K562 (cell line): ENCODE results near the gene ZAP70. TPM values are rescaled to one million over a fixed set of nuclear protein-coding genes. Genes with fewer than 3 reads are reported as not detected.
A peak's percentile ranks its signal among the peaks of the same experiment; 100 is the strongest.

Experiments
- ATAC-seq: fragments of 200-7000 bp; cut with Tn5 transposase; 3 replicates; pipeline ENCODE4 v1.9.1; 2020; ENCODE audit warnings: moderate library complexity
- BruUV-seq: library from RNA; stranded (reverse); fragments of 400-500 nt; replicated peaks from 2 replicates; lab custom pipeline; 2021; lab: Mats Ljungman, UMichigan
- CTCF ChIA-PET: fragments of 300-600 bp; formaldehyde crosslinking; extraction: SDS; loops from one replicate; lab custom pipeline; 2021; ENCODE audit warnings: low intra/inter-chr PET ratio; lab: Yijun Ruan, JAX
- POLR2A ChIA-PET: fragments of 300-600, 350-650 bp; sonication (Branson Sonifier 250); formaldehyde crosslinking; extraction: SDS; loops from one replicate; lab custom pipeline; 2021; ENCODE audit warnings: antibody characterized with exemption, inconsistent platforms; lab: Yijun Ruan, JAX
- DNase-seq, 4 experiments: peaks; one replicate each; pipeline versions ENCODE4 v3.0.0 to v3.0.0-alpha.2; 2011 to 2018; ENCODE audit warnings: low spot score in 3 of 4, mixed read lengths in 3 of 4; ENCODE audit errors: extremely low read depth in 1 of 4
- FAIRE-seq: peaks from 2 replicates; lab custom pipeline; 2011; peaks lifted over from hg19 to GRCh38; lab: Jason Lieb, UNC
- H2AFZ ChIP-seq: 2 replicates; pipeline ENCODE4 v1.6.0; 2011; ENCODE audit warnings: low read depth, low read length, control low read depth, inconsistent platforms
- H3K27ac ChIP-seq: fragments of 200-600 bp; 3 replicates; pipeline ENCODE4 v1.8.0; 2011; ENCODE audit warnings: low read depth, mild to moderate bottlenecking, control low read depth, inconsistent platforms, low read length, moderate library complexity, mixed read lengths; ENCODE audit errors: extremely low read depth
- H3K27me3 ChIP-seq, 2 experiments: fragments of 300-600 bp in 1 of 2; 2 replicates in 1 of 2; 3 replicates in 1 of 2; pipeline versions ENCODE4 v1.6.0 to v1.8.0; 2011; ENCODE audit warnings: inconsistent platforms in 2 of 2, low read length in 2 of 2, mild to moderate bottlenecking in 1 of 2, mixed read lengths in 1 of 2, moderate library complexity in 1 of 2; ENCODE audit not compliant: control insufficient read depth in 2 of 2, insufficient read depth in 2 of 2
- H3K36me3 ChIP-seq: fragments of 300-600 bp; 3 replicates; pipeline ENCODE4 v1.8.0; 2011; ENCODE audit warnings: mild to moderate bottlenecking, low read length, inconsistent platforms; ENCODE audit not compliant: control insufficient read depth, insufficient read depth
- H3K4me1 ChIP-seq, 2 experiments: fragments of 200-600 bp in 1 of 2; replicated peaks in 1 of 2; 2 replicates in 1 of 2; 3 replicates in 1 of 2; pipeline versions ENCODE4 v1.5.1 to v1.8.0; 2011; ENCODE audit warnings: inconsistent platforms in 2 of 2, low read length in 2 of 2, mild to moderate bottlenecking in 1 of 2, mixed read lengths in 1 of 2, moderate library complexity in 1 of 2; ENCODE audit not compliant: control insufficient read depth in 2 of 2, insufficient read depth in 2 of 2
- H3K4me2 ChIP-seq: 2 replicates; pipeline ENCODE4 v1.6.1; 2011; ENCODE audit warnings: low read length, control low read depth, inconsistent platforms, mixed read lengths; ENCODE audit not compliant: insufficient read depth
- H3K4me3 ChIP-seq: fragments of 200-600 bp; sonication (generic), shearing (Covaris generic); 2 replicates; pipeline ENCODE4 v1.5.1; 2016; ENCODE audit warnings: control low read depth, inconsistent platforms
- H3K79me2 ChIP-seq: fragments of 200-600 bp; 3 replicates; pipeline ENCODE4 v1.8.0; 2011; ENCODE audit warnings: low read length, inconsistent platforms; ENCODE audit not compliant: control insufficient read depth, insufficient read depth
- H3K9ac ChIP-seq, 2 experiments: 2 replicates each; pipeline versions ENCODE4 v1.6.0 to v1.6.1; 2011; ENCODE audit warnings: low read depth in 2 of 2, low read length in 2 of 2, control low read depth in 1 of 2, inconsistent platforms in 1 of 2, mild to moderate bottlenecking in 1 of 2, mixed read lengths in 1 of 2; ENCODE audit not compliant: insufficient read depth in 1 of 2
- H3K9me1 ChIP-seq: one replicate; pipeline ENCODE4 v1.6.0; 2011; ENCODE audit warnings: inconsistent platforms, mild to moderate bottlenecking, low read length, moderate library complexity; ENCODE audit not compliant: control insufficient read depth, insufficient read depth
- H3K9me3 ChIP-seq: replicated peaks from 2 replicates; pipeline ENCODE4 v1.5.1; 2011; ENCODE audit warnings: low read depth, low read length, inconsistent platforms; ENCODE audit not compliant: control insufficient read depth, insufficient read depth
- H4K20me1 ChIP-seq: replicated peaks from 2 replicates; pipeline ENCODE4 v1.6.1; 2011; ENCODE audit warnings: low read length, inconsistent platforms, mixed read lengths; ENCODE audit not compliant: control insufficient read depth, insufficient read depth
- CEBPB ChIP-seq: fragments of 450-650 bp; IDR thresholded peaks from 2 replicates; pipeline ENCODE4 v1.6.1; 2016; ENCODE audit warnings: missing genetic modification characterization, missing compliant biosample characterization
- MBD2 ChIP-seq: sonication (generic); IDR thresholded peaks from 2 replicates; pipeline ENCODE4 v1.6.1; 2016; ENCODE audit warnings: low read depth, borderline replicate concordance
- NRF1 ChIP-seq, 2 experiments: fragments of 450-650 bp; IDR thresholded peaks in 1 of 2; conservative IDR thresholded peaks in 1 of 2; 2 replicates each; pipeline ENCODE4 v1.6.1; 2014; ENCODE audit warnings: mild to moderate bottlenecking in 2 of 2
- YY1 ChIP-seq, 3 experiments: IDR thresholded peaks; 2 replicates each; pipeline ENCODE4 v1.6.1; 2011; ENCODE audit warnings: low read length in 2 of 3, mild to moderate bottlenecking in 2 of 3, moderate library complexity in 2 of 3, borderline replicate concordance in 1 of 3, control low read depth in 1 of 3, low read depth in 1 of 3; ENCODE audit not compliant: insufficient read depth in 3 of 3, insufficient replicate concordance in 2 of 3, control insufficient read depth in 1 of 3, insufficient read length in 1 of 3; ENCODE audit errors: extremely low read depth in 1 of 3
- ZBTB33 ChIP-seq: sonication (generic); formaldehyde crosslinking; IDR thresholded peaks from 2 replicates; pipeline ENCODE4 v1.8.1; 2023; ENCODE audit warnings: mild to moderate bottlenecking, missing genetic modification reagents
- ZBTB8A ChIP-seq: fragments of 450-650 bp; IDR thresholded peaks from 2 replicates; pipeline ENCODE4 v1.6.1; 2018; ENCODE audit warnings: mild to moderate bottlenecking, moderate library complexity; ENCODE audit not compliant: partially characterized antibody
- ZNF318 ChIP-seq, 2 experiments: fragments of 450-650 bp; IDR thresholded peaks; 2 replicates each; pipeline ENCODE4 v1.6.1; 2016; ENCODE audit warnings: mild to moderate bottlenecking in 2 of 2, borderline replicate concordance in 1 of 2, low read depth in 1 of 2, moderate library complexity in 1 of 2
- WGBS: fragments of 100-300 bp; shearing (Covaris generic); methylation state at CpG from one replicate; pipeline ENCODE4 v1.1.6; 2016; ENCODE audit warnings: low coverage, mixed read lengths; ENCODE audit not compliant: insufficient coverage; ENCODE audit errors: missing lambda C conversion rate; 5-methylcytosine and 5-hydroxymethylcytosine counted together
- in situ Hi-C: fragments of 300-500 bp; cut with MboI; formaldehyde crosslinking; loops from 4 replicates; pipeline ENCODE4 v1.15.0; 2018; ENCODE audit warnings: inconsistent platforms, mixed read lengths
- intact Hi-C: fragments of 100-400 bp; cut with micrococcal nuclease; formaldehyde crosslinking; loops from 2 replicates; pipeline ENCODE4 v1.14.2; 2022
- polyA plus RNA-seq, 8 experiments: library from polyadenylated mRNA; depleted of rRNA in 4 of 8; stranded (reverse) in 5 of 8; unstranded in 3 of 8; fragments of >200 nt; fragmentation: Nextera tagmentation in 2 of 8; fragmentation: Illumina TruSeq in 1 of 8; extraction: Ambion mirVana in 2 of 8; extraction: Trizol in 1 of 8; gene quantifications; 2 replicates each; pipeline versions ENCODE4 v1.2.1 to v1.2.3, GENCODE V29; 2011 to 2014; ENCODE audit warnings: inconsistent platforms in 1 of 8, missing spikeins in 1 of 8
- total RNA-seq, 7 experiments: library from RNA; depleted of rRNA in 6 of 7; stranded (reverse); fragments of >200 nt in 6 of 7; fragmentation: Illumina TruSeq in 2 of 7; extraction: Trizol in 2 of 7; gene quantifications; 2 replicates each; pipeline versions ENCODE4 v1.2.1 to v1.2.3, GENCODE V29; 2011 to 2021; ENCODE audit warnings: low replicate concordance in 1 of 7

ZAP70 gene
- total and polyA plus RNA-seq, 9 of the 15 experiments (the other 6 are each of a cell fraction or from before 2014, with no cell fraction given) = 0.06 to 0.80 (median 0.21) TPM; not detected in 1

- CTCF ChIA-PET = no interaction called here
- ATAC-seq (no peak), DNase-seq (no peak)
- no peak overlapping the region for H3K4me2 ChIP-seq
- WGBS = 37% methylated on average over 44 of the region's 44 CpGs
- no peaks in the 10 kb centered on the region for H3K79me2 ChIP-seq
- BruUV-seq = no TSS peak
- H2AFZ ChIP-seq = no peak overlapping the region
- no peak overlapping the region for H3K9ac ChIP-seq
- peaks cover 11 to 77% of the 10 kb centered on the region in 2 experiments; a peak in 3 of 5 replicates for H3K27me3 ChIP-seq
- TF ChIP-seq CEBPB (tag) = no peak
- no peak for TF ChIP-seq ZNF318 (IDR thresholded peaks at IDR 0.05; ENCODE audit: borderline replicate concordance in 1 of 2, low read depth in 1 of 2)
- peak; percentile 35 to 40; a peak in 3 of 4 replicates for TF ChIP-seq NRF1 (conservative IDR thresholded peaks at IDR 0.05 in 1 of 2, IDR thresholded peaks at IDR 0.05 in 1 of 2)
- no peak for TF ChIP-seq ZBTB8A
- no peak for TF ChIP-seq MBD2
- peak in 1 of 3 experiments; percentile 24 for TF ChIP-seq YY1 (IDR thresholded peaks at IDR 0.05; ENCODE audit: borderline replicate concordance in 1 of 3, control insufficient read depth in 1 of 3, extremely low read depth in 1 of 3, insufficient read depth in 3 of 3, insufficient read length in 1 of 3, insufficient replicate concordance in 2 of 3, low read depth in 1 of 3, low read length in 2 of 3)
- peak; percentile 62 for TF ChIP-seq ZBTB33 (CRISPR knock-in tag)
- TF ChIP-seq, all 486 proteins: peak for 3
- H3K36me3 ChIP-seq = no peaks in the 10 kb centered on the region
- H4K20me1 ChIP-seq = no peaks in the 10 kb centered on the region
- no peak overlapping the region for H3K4me3 ChIP-seq
- in situ Hi-C loops (no loop called here), intact Hi-C loops (no loop called here)
- peaks cover 0 to 24% of the 10 kb centered on the region in 2 experiments; a peak in 2 of 5 replicates for H3K4me1 ChIP-seq
- no peak overlapping the region for H3K27ac ChIP-seq
- POLR2A ChIA-PET = interaction anchor here (0.9 kb wide), 1 partner anchor 8 kb away, joined by 4 read pairs; no protein-coding TSS in a partner anchor
- H3K9me3 ChIP-seq = no peaks in the 10 kb centered on the region
- no peak for FAIRE-seq
- H3K9me1 ChIP-seq = no peaks in the 10 kb centered on the region
Measured at GRCh38 chr2:97734061-97735051, 21.0 kb downstream of the ZAP70 start.
